ENCODE results near the gene GSTA2.
"Not testable (repeated sequence)": the region's sequence is repeated elsewhere in the genome, so short reads cannot be mapped to it uniquely, and the experiment has no call there.

DNA sequence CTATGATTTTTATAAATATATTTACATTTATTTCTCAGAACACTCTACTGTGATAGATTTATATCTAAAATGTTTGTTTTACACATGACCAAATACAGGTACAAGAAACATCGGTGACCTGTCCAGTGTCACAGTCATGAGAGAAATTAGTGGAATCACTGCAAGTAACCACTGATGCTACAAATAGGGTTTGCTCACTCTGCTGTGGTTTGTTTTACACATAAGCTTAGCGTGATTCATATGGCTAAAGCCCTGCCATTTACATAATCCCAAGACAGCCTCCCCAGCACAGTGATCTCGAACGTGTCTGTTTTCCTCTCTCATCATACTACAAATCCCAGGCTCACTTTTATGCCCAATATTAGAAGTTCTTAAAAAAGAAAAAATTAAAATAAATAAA is 6.1 kb upstream of the GSTA2 start:
- TF ChIP-seq, protein P1, sequence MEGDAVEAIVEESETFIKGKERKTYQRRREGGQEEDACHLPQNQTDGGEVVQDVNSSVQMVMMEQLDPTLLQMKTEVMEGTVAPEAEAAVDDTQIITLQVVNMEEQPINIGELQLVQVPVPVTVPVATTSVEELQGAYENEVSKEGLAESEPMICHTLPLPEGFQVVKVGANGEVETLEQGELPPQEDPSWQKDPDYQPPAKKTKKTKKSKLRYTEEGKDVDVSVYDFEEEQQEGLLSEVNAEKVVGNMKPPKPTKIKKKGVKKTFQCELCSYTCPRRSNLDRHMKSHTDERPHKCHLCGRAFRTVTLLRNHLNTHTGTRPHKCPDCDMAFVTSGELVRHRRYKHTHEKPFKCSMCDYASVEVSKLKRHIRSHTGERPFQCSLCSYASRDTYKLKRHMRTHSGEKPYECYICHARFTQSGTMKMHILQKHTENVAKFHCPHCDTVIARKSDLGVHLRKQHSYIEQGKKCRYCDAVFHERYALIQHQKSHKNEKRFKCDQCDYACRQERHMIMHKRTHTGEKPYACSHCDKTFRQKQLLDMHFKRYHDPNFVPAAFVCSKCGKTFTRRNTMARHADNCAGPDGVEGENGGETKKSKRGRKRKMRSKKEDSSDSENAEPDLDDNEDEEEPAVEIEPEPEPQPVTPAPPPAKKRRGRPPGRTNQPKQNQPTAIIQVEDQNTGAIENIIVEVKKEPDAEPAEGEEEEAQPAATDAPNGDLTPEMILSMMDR (IDR thresholded peaks at IDR 0.05): not testable (repeated sequence)
- TF ChIP-seq POLR2A (IDR thresholded peaks at IDR 0.05): not testable (repeated sequence)
